Adipocyte (in vitro differentiated cells): ENCODE results near the gene ASB2.

Source experiments
- DNase-seq: peaks from one replicate; pipeline ENCODE4 v3.0.0-alpha.2; 2015; ENCODE audit warnings: low read depth
- H3K27me3 ChIP-seq: replicated peaks from 2 replicates; pipeline ENCODE4 v1.7.0; 2013; ENCODE audit warnings: mild to moderate bottlenecking, low read length, moderate library complexity; ENCODE audit not compliant: control insufficient read depth, insufficient read depth
- H3K36me3 ChIP-seq: 2 replicates; pipeline ENCODE4 v1.7.0; 2013; ENCODE audit warnings: low read length, mild to moderate bottlenecking, moderate library complexity; ENCODE audit not compliant: control insufficient read depth, insufficient read depth, severe bottlenecking
- H3K4me1 ChIP-seq: 2 replicates; pipeline ENCODE4 v1.7.0; 2013; ENCODE audit warnings: mild to moderate bottlenecking, low read length, moderate library complexity; ENCODE audit not compliant: control insufficient read depth, insufficient read depth
- H3K4me3 ChIP-seq: 2 replicates; pipeline ENCODE4 v1.7.0; 2013; ENCODE audit warnings: mild to moderate bottlenecking, low read length, moderate library complexity
- H3K9ac ChIP-seq: 2 replicates; pipeline ENCODE4 v1.7.0; 2013; ENCODE audit warnings: mild to moderate bottlenecking, low read length, moderate library complexity
- H3K9me3 ChIP-seq: 2 replicates; pipeline ENCODE4 v1.7.0; 2013; ENCODE audit warnings: mild to moderate bottlenecking, low read length, moderate library complexity; ENCODE audit not compliant: control insufficient read depth

Gene ASB2

GRCh38 chr14:93941293-93941910, 35.0 kb downstream of the ASB2 start:
- Histone ChIP-seq H3K9ac (no peak overlapping the region), H3K4me1 (peaks cover 11% of the 10 kb centered on the region), H3K4me3 (no peak overlapping the region), H3K27me3 (peaks cover 41% of the 10 kb centered on the region), H3K36me3 (no peaks in the 10 kb centered on the region), H3K9me3 (no peaks in the 10 kb centered on the region)
- DNase-seq: peak; percentile 82

- DNase-seq: no peak
- H3K9ac ChIP-seq: no peak overlapping the region
- peaks cover 45% of the 10 kb centered on the region for H3K27me3 ChIP-seq
- peaks cover under 1% of the 10 kb centered on the region for H3K4me1 ChIP-seq
- no peak overlapping the region for H3K4me3 ChIP-seq
- no peaks in the 10 kb centered on the region for H3K9me3 ChIP-seq
- no peaks in the 10 kb centered on the region for H3K36me3 ChIP-seq
Observed at GRCh38 chr14:93940437-93940836, 35.9 kb downstream of the ASB2 start.

GRCh38 chr14:93939304-93940229, 36.8 kb downstream of the ASB2 start:
- peak overlapping the region; percentile 54 for H3K4me3 ChIP-seq
- H3K9ac ChIP-seq: no peak overlapping the region
- H3K27me3 ChIP-seq: peaks cover 51% of the 10 kb centered on the region
- no peaks in the 10 kb centered on the region for H3K9me3 ChIP-seq
- no peaks in the 10 kb centered on the region for H3K4me1 ChIP-seq
- H3K36me3 ChIP-seq: no peaks in the 10 kb centered on the region
- DNase-seq: peak; percentile 85

- H3K9ac ChIP-seq: no peak overlapping the region
- H3K27me3 ChIP-seq: peaks cover 58% of the 10 kb centered on the region
- H3K9me3 ChIP-seq: no peaks in the 10 kb centered on the region
- H3K36me3 ChIP-seq: no peaks in the 10 kb centered on the region
- no peaks in the 10 kb centered on the region for H3K4me1 ChIP-seq
- H3K4me3 ChIP-seq: peak overlapping the region; percentile 54
- DNase-seq: no peak
Observed at GRCh38 chr14:93938751-93939303, 37.5 kb downstream of the ASB2 start.

- no peaks in the 10 kb centered on the region for H3K9me3 ChIP-seq
- H3K27me3 ChIP-seq: peaks cover 67% of the 10 kb centered on the region
- no peak for DNase-seq
- no peaks in the 10 kb centered on the region for H3K4me1 ChIP-seq
- H3K36me3 ChIP-seq: no peaks in the 10 kb centered on the region
- H3K9ac ChIP-seq: no peak overlapping the region
- H3K4me3 ChIP-seq: no peak overlapping the region
Observed at GRCh38 chr14:93937519-93937918, 38.9 kb downstream of the ASB2 start.

- no peak for DNase-seq
- Histone ChIP-seq H3K4me3 (no peak overlapping the region), H3K9ac (no peak overlapping the region), H3K27me3 (peaks cover 72% of the 10 kb centered on the region), H3K36me3 (no peaks in the 10 kb centered on the region), H3K4me1 (no peaks in the 10 kb centered on the region), H3K9me3 (no peaks in the 10 kb centered on the region)
Observed at GRCh38 chr14:93936926-93937325, 39.4 kb downstream of the ASB2 start.

GRCh38 chr14:93936245-93936644, 40.1 kb downstream of the ASB2 start:
- H3K27me3 ChIP-seq: peaks cover 77% of the 10 kb centered on the region
- H3K9me3 ChIP-seq: no peaks in the 10 kb centered on the region
- peak; percentile 32 for DNase-seq
- no peaks in the 10 kb centered on the region for H3K36me3 ChIP-seq
- no peak overlapping the region for H3K9ac ChIP-seq
- H3K4me3 ChIP-seq: no peak overlapping the region
- H3K4me1 ChIP-seq: no peaks in the 10 kb centered on the region

GRCh38 chr14:93935213-93935612, 41.2 kb downstream of the ASB2 start:
- Histone ChIP-seq H3K9ac (no peak overlapping the region), H3K27me3 (peaks cover 82% of the 10 kb centered on the region), H3K36me3 (no peaks in the 10 kb centered on the region), H3K9me3 (no peaks in the 10 kb centered on the region), H3K4me3 (no peak overlapping the region), H3K4me1 (no peaks in the 10 kb centered on the region)
- no peak for DNase-seq

- peaks cover 62% of the 10 kb centered on the region for H3K27me3 ChIP-seq
- H3K4me1 ChIP-seq: no peaks in the 10 kb centered on the region
- no peak overlapping the region for H3K9ac ChIP-seq
- no peak overlapping the region for H3K4me3 ChIP-seq
- no peaks in the 10 kb centered on the region for H3K36me3 ChIP-seq
- no peak for DNase-seq
- H3K9me3 ChIP-seq: no peaks in the 10 kb centered on the region
Observed at GRCh38 chr14:93932642-93933041, 43.7 kb downstream of the ASB2 start.

- Histone ChIP-seq H3K4me1 (no peaks in the 10 kb centered on the region), H3K9me3 (no peaks in the 10 kb centered on the region), H3K9ac (no peak overlapping the region)
Observed at GRCh38 chr14:93930989-93931307, 45.4 kb downstream of the ASB2 start.

GRCh38 chr14:93930296-93930988, 45.9 kb downstream of the ASB2 start:
- no peak for DNase-seq
- Histone ChIP-seq H3K9ac (no peak overlapping the region), H3K4me3 (no peak overlapping the region), H3K27me3 (peaks cover 43% of the 10 kb centered on the region), H3K36me3 (no peaks in the 10 kb centered on the region), H3K9me3 (no peaks in the 10 kb centered on the region), H3K4me1 (no peaks in the 10 kb centered on the region)

More at GRCh38 chr14:93930989-93931307, 45.4 kb downstream of the ASB2 start:
- Histone ChIP-seq H3K27me3 (peaks cover 46% of the 10 kb centered on the region), H3K36me3 (no peaks in the 10 kb centered on the region), H3K4me3 (no peak overlapping the region)
- no peak for DNase-seq
